ENCODE data around the gene DKKL1. TPM values are rescaled to one million over a fixed set of nuclear protein-coding genes. Genes with fewer than 3 reads are reported as not detected.

Gene DKKL1
- total and polyA plus RNA-seq, 10 donors, result 0.57 to 1.1 (median 0.68) TPM; not detected in 6

GRCh38 chr19:49362048-49362928 is 1.4 kb upstream of the DKKL1 start, which contains the start of gene TEAD2:
TEAD2 (minus strand) TSS chr19:49362416; CDS start chr19:49360075, 2,341 bp downstream.
- peaks cover 0 to 48% (median 9%) of the 10 kb centered on the region in 7 donors for H3K27me3 ChIP-seq (replicated peaks in 1 of 7)
- H3K4me3 ChIP-seq, result peak within 1 kb of the TSS; percentile 49 to 77 (median 54)
- no peaks in the 10 kb centered on the region for H3K9me3 ChIP-seq
- 1 to 2% (median 1%) methylated on average over 26 to 52 of the region's 52 CpGs for WGBS, 5 donors
- intact Hi-C loops (cut with DNase I; ENCODE audit: low total_unique reads), result no loop called here
- peak within 1 kb of the TSS; percentile 68 to 91 (median 88) for H3K27ac ChIP-seq
- TF ChIP-seq POLR2AphosphoS5 (IDR thresholded peaks at IDR 0.05) (peak; percentile 53 to 82 (median 78)), CTCF (IDR thresholded peaks at IDR 0.05 in 8 of 11, conservative IDR thresholded peaks at IDR 0.05 in 3 of 11) (no peak)
- peaks cover 0 to 23% (median 0%) of the 10 kb centered on the region in 6 donors for H3K36me3 ChIP-seq
- peaks cover 6 to 63% (median 41%) of the 10 kb centered on the region in 6 donors for H3K4me1 ChIP-seq
- DNase-seq, result peak; percentile 79

DNA sequence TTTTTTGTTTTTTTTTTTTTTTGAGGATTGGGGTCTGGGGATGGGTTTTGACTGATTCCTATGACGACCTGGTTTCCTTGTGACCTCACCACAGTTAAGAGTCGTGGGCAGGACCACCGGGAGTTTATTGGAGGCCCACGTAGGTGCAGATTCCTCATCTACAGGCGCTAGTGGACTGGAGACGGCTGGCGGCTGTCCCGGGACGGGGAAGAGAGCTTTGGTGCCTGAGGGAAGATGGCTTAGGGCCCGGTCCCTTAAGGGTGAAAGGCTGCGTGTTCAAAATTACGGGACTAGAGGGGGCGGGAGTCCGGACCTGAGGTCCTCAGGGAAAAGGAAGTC is 779 bp upstream of the DKKL1 start:
- 0 to 2% (median 2%) methylated on average over 14 of the region's 14 CpGs for WGBS, 5 donors
- Histone ChIP-seq H3K36me3 (peaks cover 0 to 17% (median 0%) of the 10 kb centered on the region in 6 donors), H3K9me3 (no peaks in the 10 kb centered on the region), H3K27me3 (replicated peaks in 1 of 7) (peaks cover 0 to 48% (median 9%) of the 10 kb centered on the region in 7 donors), H3K4me1 (peaks cover 3 to 57% (median 37%) of the 10 kb centered on the region in 6 donors), H3K27ac (peak overlapping the region; percentile 68 to 91 (median 88)), H3K4me3 (peak overlapping the region; percentile 13 to 77 (median 52))
- TF ChIP-seq POLR2A (IDR thresholded peaks at IDR 0.05) (no peak), POLR2AphosphoS5 (IDR thresholded peaks at IDR 0.05) (no peak), CTCF (IDR thresholded peaks at IDR 0.05 in 8 of 11, conservative IDR thresholded peaks at IDR 0.05 in 3 of 11) (no peak)
- intact Hi-C loops (cut with DNase I; ENCODE audit: low total_unique reads), result no loop called here
- DNase-seq, result no peak

GRCh38 chr19:49364083-49364737 is 533 bp downstream of the DKKL1 start:
- 70 to 78% (median 74%) methylated on average over 27 of the region's 27 CpGs for WGBS, 5 donors
- Histone ChIP-seq H3K9me3 (peaks cover 0 to 12% (median 10%) of the 10 kb centered on the region in 8 donors), H3K4me3 (peak overlapping the region in 5 of 8 donors; percentile 9 to 77 (median 55)), H3K4me1 (peaks cover 3 to 51% (median 37%) of the 10 kb centered on the region in 6 donors), H3K27ac (peak overlapping the region in 6 of 8 donors; percentile 36 to 91 (median 72)), H3K27me3 (replicated peaks in 1 of 7) (peaks cover 0 to 48% (median 9%) of the 10 kb centered on the region in 7 donors), H3K36me3 (peaks cover 0 to 4% (median 0%) of the 10 kb centered on the region in 6 donors)
- DNase-seq, result no peak
- intact Hi-C loops (cut with DNase I; ENCODE audit: low total_unique reads), result no loop called here
- TF ChIP-seq POLR2AphosphoS5 (IDR thresholded peaks at IDR 0.05) (no peak), POLR2A (IDR thresholded peaks at IDR 0.05) (no peak), CTCF (IDR thresholded peaks at IDR 0.05 in 8 of 11, conservative IDR thresholded peaks at IDR 0.05 in 3 of 11) (no peak)

Measured in spleen (tissue), 11 donors.